GM18511 (cell line): Measurements from ENCODE around the gene WSB2.

Experiments
- ATAC-seq: cut with Tn5 transposase; IDR thresholded peaks from one replicate; pipeline ENCODE4 v1.9.1; 2021; ENCODE audit warnings: mild to moderate bottlenecking, moderate library complexity; ENCODE audit not compliant: unreplicated experiment

The WSB2 gene

DNA sequence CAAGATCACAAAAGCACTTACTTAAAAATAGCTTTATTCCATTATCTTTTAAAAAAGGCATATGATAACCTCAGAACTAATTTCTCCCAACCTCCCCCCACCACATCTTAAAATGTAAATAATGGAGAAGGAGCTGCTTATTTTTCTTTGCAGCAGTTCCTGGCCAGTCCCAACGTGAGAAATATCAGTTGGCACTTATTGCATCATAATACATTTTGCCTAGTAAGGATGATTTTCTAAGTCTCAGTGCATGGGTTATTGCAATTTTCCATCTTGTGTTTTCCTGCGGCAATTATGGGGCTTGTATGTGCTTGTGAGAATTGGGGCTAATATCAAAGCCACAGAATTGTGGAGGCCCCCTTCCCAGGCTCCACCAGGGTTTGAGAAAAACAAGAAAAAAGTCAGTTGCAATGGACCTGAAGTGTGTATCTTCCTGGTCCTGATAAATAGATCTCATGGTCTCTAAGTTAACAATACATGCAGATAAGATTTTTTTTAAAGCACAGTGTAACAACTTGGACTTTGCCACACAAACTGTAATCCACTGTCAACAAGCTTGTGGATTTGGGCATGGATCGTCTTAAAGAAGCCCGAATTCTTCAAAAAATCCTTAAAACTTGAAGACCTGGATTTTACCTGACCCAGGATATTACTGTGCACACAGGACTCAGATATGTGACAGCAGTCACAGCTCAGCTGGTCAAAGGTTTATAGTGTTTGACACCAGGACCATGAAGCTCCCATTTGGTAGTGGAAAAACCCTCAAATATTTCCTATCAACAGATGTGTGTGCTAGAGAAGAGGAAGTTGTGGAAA lies 2.8 kb upstream of the WSB2 start:
- ATAC-seq = no peak

DNA sequence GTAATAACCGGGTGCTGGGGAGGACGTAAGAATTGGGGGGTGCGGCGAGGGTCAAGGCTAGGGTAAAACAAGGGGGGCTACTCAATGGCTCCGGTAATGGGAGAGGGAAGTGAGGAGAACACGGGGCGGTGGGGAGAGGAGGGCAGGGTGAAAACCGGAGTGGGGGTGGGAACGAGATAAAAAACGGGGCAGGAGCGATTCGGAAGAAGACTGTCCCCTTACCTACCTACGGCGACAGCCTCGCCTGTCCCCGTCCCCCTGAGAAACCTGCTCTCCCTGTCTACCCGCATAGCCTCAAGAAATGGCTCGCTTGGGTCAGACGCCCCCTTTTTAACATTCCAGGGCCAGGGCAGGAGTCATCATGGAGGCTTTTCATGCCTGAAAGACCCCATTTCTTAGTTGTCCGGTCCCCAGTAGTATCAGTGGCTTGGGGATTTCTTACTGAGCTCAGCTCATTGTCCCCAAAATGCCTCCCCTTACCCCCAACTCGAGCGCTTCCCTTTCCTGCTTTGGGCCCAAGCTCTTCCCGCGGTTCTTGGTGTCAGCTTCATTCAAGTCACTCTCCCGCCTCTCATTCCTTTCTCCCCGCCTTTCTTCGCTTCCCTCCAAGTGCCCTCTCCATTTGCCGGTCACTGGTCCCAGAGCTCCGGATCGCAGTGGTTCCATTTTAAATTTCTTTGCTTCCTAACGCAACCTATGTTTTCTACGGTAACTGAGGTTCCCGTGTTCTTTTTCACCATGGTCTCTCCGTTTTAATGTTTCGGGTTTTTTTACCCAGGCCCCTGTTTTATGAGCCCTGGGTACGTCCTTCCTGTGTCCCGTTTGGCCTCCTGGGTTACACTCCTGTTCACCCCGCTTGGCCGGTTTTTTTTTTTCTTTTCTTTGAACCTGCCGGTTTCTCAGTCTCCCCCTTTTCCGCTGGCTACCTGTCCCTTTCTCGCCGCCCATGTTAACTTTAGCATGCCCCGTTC lies 1.2 kb upstream of the WSB2 start:
- no peak for ATAC-seq

DNA sequence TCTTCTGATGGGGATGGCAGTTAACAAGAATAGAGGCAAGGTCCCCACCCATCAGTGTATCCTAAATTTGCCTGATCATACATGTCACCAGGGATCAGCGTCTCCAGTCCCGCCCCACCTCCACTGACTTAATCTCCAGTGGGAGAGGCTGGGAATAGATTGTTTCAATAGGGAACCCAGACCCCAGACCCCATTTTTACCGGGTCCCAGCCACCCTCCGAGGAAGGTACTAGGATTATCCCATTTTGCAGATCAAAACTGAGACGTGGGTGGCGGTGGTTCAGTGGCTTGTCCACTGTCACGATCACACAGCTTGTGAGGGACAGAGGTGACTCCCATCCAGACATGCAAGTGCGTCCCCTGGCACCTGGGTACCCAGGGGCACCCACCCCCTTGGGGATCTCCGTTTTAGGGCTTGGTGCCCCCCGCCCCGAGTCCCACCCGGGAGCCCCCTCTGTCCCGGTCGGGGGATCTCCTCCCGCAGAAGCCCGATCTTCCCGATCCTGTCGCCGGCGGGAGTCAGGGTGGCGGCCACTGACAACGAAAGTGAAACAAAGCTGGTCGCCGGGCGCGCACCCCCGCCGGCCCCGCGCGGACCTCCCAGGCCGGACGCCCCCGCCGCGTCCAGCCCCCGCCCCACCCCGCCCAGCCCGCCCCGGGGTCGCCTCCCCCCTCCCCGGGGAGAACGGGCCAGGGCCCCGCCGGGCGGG lies 523 bp downstream of the WSB2 start:
- peak; percentile 36 for ATAC-seq

DNA sequence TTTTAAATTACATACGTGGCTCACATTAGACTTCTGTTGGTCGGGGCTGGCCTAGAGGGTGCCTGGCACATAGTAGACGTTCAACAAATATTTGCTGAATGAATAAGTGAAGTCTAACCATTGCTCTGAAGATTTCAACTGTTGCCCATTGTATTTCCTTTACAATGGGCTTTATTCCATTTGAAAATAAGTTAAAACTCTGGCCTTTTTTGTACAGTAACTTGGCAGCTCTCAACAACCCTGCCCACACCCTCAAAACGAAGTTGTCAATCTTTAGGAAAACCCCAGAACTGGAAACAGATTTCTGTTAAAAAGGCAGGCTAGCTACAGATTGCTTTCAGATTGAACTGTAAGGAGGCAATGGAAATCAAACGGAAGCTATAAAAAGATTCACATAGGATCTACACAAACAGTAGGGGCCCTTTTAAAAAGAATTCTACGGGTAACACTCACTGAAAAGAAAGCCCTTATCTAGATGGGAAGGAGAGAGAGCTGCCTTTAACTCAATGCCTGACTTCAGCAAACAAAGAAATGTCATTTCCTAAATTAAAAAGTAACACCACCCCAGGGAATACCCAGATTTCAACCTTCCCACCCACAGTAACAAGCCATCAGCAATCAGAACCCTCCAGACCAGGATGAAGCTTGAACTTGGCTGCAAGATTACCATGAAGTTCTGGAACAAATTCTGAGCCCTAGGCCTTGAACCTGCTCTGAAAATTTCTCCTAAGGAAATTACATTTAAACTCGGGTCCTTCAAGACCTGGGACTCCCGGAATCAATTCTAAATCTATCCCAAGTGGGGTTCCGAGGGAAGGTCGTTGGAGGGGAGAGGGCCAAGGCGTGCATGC lies 1.4 kb downstream of the WSB2 start:
- ATAC-seq = no peak

DNA sequence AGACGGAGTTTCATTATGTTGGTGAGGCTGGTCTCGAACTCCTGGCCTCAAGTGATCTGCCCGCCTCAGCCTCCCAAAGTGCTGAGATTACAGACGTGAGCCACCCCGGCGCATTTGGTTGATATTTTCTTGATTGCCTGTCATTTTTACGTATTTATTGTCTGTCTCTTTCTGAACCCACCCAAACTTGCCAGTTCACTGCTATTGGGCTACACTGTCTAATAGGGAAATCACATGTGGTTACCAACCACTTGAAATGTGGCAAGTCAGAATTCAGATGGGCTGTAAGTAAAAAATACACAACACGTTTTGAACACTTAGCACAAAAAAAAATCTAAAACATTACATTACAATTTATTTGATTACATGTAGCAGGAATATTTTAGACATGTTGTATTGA lies 2.1 kb downstream of the WSB2 start:
- no peak for ATAC-seq

DNA sequence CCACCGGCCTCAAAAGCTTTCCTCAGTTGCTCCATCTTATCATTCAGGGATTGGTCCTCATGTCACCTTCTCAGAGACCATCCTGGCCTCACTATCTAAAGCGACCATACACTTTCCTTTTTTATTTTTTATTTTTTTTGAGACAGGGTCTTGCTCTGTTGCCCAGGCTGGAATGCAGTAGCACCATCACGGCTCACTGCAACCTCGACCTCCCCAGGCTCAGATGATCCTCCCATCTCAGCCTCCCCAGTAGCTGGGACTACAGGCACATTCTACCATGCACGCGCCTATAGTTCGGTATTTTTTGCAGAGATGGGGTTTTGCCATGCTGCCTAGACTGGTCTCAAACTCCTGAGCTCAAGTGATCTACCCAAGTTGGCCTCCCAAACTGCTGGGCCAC lies 2.8 kb downstream of the WSB2 start:
- no peak for ATAC-seq

DNA sequence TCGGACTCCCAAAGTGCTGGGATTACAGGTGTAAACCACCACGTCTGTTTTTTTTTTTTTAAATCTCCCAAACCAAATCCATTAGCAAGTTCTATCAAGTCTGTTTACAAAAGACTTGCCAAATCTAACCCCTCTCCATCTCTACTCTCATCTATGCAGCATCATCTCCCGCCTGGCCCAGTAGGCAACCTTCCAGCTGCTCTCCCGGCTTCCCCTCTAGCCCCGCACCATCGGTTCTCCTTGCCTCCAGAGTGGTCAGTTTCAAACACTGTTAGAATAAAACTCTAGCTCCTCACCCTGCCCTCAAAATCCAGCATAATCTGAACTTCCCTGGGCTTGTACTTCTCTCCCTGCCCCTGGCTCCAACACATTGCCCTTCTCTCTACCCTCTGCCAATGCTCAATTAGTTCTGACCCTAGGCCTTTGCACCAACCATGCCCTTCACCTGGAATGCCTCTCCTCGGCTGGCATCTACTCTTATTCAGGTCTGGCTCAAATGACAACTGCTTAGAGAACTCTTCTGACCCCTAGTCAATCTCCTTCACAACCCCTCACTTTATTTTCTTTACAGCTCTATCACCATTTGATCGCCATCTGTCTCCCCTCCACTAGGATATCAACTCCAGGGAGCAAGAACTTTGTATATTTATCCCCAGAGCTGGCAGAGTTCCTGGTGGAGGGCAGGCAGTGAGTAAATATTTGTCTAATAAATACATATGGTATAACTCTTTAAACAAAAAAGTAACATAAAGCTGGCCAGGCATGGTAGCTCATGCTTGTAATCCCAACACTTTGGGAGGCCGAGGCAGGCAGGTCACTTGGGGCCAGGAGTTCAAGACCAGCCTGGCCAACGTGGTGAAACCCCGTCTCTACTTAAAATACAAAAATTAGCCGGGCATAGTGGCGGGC lies 4.9 kb downstream of the WSB2 start:
- ATAC-seq = no peak

DNA sequence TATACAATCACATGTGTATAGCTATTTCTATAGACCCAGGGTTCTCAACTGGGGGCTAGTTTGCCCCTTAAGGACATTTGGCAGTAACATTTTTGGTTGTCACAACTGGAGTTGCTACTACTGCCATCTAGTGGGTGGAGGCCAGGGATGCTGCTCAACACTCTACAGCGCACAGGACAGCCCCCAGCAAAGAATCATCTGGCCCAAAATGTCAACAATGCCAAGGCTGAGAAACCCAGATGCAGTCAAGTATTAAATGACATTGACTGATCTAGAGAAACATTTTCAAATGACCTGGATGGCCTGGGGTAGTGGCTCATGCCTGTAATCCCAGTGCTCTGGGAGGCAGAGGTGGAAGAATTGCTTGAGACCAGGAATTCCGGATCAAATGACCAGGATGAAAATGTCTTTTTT lies 5.8 kb downstream of the WSB2 start:
- peak; percentile 77 for ATAC-seq

DNA sequence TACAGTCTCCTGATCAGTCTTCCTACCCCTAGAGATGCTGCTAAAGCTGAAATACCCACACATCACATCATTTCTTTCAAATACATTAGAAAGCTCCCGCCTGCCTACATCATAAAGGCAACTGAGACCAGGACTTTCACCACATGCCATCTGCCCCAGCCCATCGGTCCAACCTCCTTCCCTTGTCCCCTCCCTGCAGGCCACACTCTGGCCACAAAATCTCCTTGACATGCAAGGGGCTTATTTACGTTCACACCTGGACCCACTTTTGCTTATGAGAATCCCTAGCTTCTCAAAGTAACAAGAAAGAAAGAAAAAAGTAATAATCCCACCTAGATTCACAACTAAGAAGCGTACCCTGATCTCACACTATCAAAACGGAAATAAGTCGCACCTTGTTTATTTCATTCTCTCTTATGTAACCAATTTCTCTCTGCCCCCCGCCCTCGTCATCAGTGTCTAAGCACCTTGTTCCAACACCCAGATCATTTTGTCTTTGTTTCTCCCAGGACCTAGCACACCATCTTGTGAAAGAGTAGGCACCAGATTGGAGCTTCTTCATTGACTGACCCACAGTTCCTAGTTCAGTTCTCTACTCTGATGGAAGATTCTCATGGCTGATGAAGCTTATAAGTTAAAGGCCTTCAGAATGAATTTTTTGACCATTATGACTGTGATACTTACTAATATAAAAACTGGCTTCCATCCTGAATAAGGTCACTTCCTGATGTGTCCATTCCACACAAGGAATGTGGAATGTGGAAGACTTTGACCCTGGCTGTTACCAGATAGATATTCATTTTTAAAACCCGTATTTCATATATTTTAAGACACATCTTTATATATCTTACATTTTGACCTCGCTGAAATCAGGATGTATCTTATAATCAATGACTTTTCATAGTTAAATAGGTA lies 7.7 kb downstream of the WSB2 start:
- ATAC-seq = no peak

DNA sequence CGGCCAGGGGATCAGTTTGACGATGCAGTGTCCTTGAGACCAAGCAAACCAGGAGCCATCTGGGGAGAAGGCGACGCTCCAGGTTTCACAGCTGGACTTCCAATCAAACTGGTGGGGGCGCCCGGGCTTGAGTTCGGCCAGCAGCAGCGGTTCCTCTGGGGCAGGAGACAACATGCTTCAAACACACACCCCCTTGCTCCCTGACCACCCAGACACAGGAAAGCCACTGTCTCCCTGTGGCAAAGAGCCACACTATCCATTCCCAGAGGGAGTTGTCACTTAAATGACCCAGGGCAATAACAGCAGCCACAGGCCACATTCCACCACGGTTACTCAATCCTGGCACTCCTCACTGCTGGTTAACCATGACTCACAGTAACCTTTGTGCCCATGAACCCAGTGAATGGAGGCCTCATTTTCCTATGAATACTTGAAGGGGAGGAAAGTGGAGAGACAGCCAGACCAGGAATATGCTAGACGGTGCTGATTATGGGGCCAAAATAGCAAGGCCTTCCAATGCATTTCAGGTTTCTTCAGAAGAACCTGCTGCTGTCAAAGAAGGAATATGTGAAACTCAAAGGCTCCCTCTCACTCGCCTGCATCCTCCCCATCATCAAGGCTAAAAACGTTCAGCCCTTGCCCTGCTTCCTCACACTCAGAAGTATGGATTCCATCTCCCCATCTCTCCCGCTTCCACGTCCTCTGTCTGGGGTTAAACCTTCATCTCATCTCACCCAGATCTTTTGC lies 8.5 kb downstream of the WSB2 start:
- ATAC-seq = no peak

DNA sequence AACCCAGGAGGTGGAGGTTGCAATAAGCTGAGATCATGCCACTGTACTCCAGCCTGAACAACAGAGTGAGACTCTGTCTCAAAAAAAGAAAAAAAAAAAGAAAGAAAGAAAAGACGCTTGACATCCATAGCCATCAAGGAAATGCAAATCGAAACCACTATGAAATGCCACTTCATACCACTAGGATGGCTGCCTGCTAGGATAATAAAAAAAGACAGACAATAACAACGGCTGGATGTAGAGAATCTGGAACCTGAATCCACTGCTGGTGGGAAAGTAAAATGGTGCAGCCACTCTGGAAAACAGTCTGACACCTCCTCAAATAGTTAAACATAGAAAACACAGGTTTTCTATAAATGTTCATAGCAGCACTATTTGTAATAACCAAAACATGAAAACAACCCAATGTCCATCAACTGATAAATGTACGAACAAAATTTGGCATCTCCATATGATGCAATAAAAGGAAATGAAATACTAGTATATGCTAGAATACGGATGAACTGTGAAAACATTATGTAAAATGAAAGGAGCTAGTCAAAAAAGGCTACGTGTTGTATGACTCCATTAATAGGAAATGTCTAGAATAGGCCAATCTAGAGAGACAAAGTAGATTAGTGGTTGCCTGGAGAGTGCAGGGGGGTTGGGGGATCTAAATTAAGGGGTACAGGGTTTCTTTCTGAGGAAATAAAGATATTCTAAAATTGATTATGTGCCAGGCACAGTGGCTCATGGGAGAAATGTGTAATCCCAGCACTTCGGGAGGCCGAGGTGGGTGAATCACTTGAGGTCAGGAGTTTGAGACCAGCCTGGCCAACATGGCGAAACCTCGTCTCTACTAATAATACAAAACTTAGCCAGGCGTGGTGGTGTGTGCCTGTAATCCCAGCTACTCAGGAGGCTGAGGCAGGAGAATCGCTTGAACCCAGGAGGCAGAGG lies 9.7 kb downstream of the WSB2 start:
- no peak for ATAC-seq

DNA sequence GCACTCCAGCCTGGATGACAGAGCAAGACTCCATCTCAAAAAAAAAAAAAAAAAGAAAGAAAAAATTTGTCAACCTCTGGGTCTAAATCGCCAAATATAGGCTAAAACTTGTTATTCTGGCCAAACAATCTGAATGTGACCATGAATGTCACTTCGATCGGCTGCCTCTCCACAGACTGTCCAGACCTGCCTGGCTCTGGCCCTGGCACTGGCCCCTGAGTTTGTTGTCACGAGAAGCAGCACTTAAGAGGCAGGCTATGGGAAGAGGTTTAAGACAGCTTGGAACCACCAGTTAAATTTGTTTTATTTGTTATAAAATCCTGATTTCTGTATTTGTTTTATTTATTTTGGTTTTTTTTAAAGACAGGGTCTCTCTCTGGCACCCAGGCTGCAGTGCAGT lies 14.5 kb downstream of the WSB2 start:
- ATAC-seq = no peak

DNA sequence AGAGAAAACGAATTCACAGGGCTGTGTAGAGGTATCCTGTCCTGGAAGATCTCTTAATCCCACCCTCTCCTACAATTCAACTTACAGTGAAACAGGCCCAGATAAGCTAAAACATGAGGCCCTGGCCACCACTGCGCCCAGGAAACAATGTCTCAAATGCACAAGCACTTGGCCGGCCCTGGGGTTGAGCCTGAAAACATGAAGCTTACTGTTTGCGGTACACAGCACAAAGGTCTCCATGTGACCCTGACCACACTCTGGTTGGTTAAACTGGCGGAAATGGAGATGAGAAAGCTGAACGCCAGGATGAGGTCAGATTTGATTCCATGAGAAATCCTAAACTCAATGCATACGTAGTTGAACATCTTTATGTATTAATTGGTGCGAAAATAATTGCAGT lies 16.4 kb downstream of the WSB2 start:
- ATAC-seq = no peak

DNA sequence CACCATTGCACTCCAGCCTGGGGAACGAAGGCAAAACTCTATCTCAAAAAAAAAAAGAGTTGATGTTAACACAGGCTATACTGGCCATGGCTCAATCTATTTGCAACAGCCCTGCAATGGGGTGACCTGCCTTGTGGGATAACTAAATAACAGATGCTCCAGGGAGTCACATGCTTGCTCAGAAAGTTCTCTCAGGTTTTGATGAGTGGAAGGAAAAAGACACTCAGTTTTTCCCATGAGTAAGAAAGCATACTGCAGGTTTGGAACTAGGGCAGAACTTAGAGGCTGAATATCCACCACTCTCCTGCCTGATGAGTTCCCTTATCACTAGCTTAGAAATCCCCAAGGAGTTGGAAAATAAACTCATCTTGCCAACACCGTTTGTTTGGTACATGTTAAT lies 16.9 kb downstream of the WSB2 start:
- no peak for ATAC-seq

DNA sequence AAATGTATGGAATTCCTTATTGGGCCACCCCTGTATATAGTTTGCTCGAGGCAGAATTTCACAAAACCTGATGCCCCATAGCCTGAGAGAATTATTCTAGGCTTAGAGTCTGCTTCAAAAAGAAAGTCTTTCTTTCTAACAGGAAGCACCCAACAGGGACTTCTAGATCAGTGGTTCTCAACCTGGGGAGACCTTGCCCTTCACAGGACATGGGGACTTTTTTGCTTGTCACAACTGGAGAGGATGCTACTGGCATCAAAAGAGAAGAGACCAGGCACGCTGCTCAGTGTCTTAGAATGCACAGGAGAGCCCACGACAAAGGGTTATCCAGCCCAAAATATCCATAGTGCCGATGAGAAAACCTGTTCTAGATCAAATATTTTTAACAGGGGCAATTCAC lies 18.9 kb downstream of the WSB2 start:
- ATAC-seq = no peak

DNA sequence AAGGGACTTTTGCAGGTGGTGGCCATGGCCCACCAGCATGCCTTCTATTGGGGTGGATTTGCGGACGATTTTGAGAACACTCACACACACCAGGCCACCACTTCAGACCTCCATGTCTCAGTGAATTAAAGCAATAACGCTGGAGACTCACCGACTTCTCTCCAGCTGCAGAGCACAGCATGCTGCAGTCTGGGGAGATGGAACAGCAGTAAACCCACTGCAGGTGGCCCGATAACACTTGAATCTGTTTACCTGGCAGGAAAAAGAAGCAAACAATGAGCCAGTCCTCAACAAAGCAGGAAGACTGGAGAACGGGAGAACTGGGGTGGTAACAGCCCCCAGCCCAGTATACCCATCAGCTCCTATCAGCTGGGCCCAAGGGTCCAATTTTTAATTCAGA lies 22.8 kb downstream of the WSB2 start:
- ATAC-seq = no peak
